ENCODE data around the gene SALL3.

Gene SALL3

GRCh38 chr18:78994000-78994399, 14.4 kb downstream of the SALL3 start:
- H3K27ac ChIP-seq = no peak overlapping the region
- no peak overlapping the region for H3K4me2 ChIP-seq (ENCODE audit: low read length)
- H3K36me3 ChIP-seq (ENCODE audit: control insufficient read depth, insufficient read depth, low read length) = no peaks in the 10 kb centered on the region
- no peaks in the 10 kb centered on the region for H3K27me3 ChIP-seq (ENCODE audit: control insufficient read depth, insufficient read depth, low read length)
- H2AFZ ChIP-seq = no peak overlapping the region
- no peaks in the 10 kb centered on the region for H3K9me3 ChIP-seq (ENCODE audit: control insufficient read depth, low read length)
- H3K4me3 ChIP-seq (ENCODE audit: low read depth, low read length) = no peak overlapping the region
- no peak overlapping the region for H3K9ac ChIP-seq
- no peaks in the 10 kb centered on the region for H3K79me2 ChIP-seq
- TF ChIP-seq, protein P1, sequence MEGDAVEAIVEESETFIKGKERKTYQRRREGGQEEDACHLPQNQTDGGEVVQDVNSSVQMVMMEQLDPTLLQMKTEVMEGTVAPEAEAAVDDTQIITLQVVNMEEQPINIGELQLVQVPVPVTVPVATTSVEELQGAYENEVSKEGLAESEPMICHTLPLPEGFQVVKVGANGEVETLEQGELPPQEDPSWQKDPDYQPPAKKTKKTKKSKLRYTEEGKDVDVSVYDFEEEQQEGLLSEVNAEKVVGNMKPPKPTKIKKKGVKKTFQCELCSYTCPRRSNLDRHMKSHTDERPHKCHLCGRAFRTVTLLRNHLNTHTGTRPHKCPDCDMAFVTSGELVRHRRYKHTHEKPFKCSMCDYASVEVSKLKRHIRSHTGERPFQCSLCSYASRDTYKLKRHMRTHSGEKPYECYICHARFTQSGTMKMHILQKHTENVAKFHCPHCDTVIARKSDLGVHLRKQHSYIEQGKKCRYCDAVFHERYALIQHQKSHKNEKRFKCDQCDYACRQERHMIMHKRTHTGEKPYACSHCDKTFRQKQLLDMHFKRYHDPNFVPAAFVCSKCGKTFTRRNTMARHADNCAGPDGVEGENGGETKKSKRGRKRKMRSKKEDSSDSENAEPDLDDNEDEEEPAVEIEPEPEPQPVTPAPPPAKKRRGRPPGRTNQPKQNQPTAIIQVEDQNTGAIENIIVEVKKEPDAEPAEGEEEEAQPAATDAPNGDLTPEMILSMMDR (IDR thresholded peaks at IDR 0.05) = no peak
- no peaks in the 10 kb centered on the region for H3K4me1 ChIP-seq

GRCh38 chr18:78994531-78994930, 14.9 kb downstream of the SALL3 start:
- no peaks in the 10 kb centered on the region for H3K4me1 ChIP-seq
- no peaks in the 10 kb centered on the region for H3K27me3 ChIP-seq (ENCODE audit: control insufficient read depth, insufficient read depth, low read length)
- no peaks in the 10 kb centered on the region for H3K9me3 ChIP-seq (ENCODE audit: control insufficient read depth, low read length)
- H3K36me3 ChIP-seq (ENCODE audit: control insufficient read depth, insufficient read depth, low read length) = no peaks in the 10 kb centered on the region
- H3K9ac ChIP-seq = no peak overlapping the region
- H3K4me3 ChIP-seq (ENCODE audit: low read depth, low read length) = no peak overlapping the region
- TF ChIP-seq, protein P1 (IDR thresholded peaks at IDR 0.05) = no peak
- no peaks in the 10 kb centered on the region for H3K79me2 ChIP-seq
- H2AFZ ChIP-seq = no peak overlapping the region
- H3K27ac ChIP-seq = no peak overlapping the region
- no peak overlapping the region for H3K4me2 ChIP-seq (ENCODE audit: low read length)

DNA sequence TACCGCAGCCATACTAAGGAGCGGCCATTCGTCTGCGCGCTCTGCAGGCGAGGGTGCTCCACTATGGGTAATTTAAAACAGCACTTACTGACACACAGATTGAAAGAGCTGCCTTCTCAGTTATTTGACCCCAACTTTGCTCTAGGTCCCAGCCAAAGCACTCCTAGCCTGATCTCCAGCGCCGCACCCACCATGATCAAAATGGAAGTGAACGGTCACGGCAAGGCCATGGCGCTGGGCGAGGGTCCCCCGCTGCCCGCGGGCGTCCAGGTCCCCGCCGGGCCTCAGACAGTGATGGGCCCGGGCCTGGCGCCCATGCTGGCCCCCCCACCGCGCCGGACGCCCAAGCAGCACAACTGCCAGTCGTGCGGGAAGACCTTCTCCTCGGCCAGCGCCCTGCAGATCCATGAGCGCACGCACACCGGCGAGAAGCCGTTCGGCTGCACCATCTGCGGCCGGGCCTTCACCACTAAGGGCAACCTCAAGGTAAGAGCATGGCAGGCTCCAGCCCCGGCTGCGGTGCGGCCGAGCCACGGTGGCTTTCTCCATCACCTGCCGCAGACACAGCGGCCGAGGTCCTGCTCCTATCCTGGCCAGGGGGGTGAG, 15.5 kb downstream of the SALL3 start:
- Histone ChIP-seq H3K4me3 (ENCODE audit: low read depth, low read length) (no peak overlapping the region), H2AFZ (no peak overlapping the region), H3K79me2 (no peaks in the 10 kb centered on the region), H3K9me3 (ENCODE audit: control insufficient read depth, low read length) (no peaks in the 10 kb centered on the region), H3K27ac (no peak overlapping the region), H3K4me2 (ENCODE audit: low read length) (no peak overlapping the region), H3K9ac (no peak overlapping the region), H3K36me3 (ENCODE audit: control insufficient read depth, insufficient read depth, low read length) (no peaks in the 10 kb centered on the region), H3K4me1 (no peaks in the 10 kb centered on the region), H3K27me3 (ENCODE audit: control insufficient read depth, insufficient read depth, low read length) (no peaks in the 10 kb centered on the region)
- TF ChIP-seq, protein P1 (IDR thresholded peaks at IDR 0.05) = no peak

DNA sequence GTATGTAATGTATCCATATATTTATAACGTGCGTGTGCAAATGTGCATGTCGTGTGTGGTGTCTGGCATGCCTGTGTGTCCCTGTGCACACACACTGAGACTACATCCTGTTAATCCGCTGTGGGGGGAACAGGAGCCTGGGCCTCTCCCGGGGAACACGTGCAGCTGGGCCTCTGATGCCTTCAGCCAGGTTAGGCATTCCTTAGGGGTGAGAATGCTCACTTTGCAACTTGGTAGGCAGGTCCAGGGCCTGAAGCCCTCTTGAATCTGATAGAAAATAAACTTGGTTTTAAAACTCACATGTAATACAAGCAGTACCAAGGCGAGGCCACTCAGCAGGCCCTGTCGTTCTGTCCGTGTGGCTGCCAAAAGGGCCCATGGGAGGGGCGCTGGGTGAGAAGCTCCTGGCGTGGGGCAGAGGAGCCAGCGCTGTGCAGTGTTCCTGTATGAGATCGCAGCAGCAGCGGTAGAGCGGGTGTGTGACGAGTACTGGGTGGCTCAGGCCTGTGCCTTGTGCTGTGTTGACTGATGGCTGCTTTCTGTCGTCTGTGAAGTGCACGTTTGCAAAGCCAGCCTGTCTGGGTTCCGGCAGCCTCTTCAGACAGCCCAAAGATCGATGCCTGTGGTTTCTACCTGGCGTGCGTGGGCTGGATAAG, 16.2 kb downstream of the SALL3 start:
- no peaks in the 10 kb centered on the region for H3K4me1 ChIP-seq
- no peak overlapping the region for H3K27ac ChIP-seq
- no peaks in the 10 kb centered on the region for H3K79me2 ChIP-seq
- no peaks in the 10 kb centered on the region for H3K27me3 ChIP-seq (ENCODE audit: control insufficient read depth, insufficient read depth, low read length)
- H3K9ac ChIP-seq = no peak overlapping the region
- TF ChIP-seq, protein P1 (IDR thresholded peaks at IDR 0.05) = no peak
- H3K4me2 ChIP-seq (ENCODE audit: low read length) = no peak overlapping the region
- H3K9me3 ChIP-seq (ENCODE audit: control insufficient read depth, low read length) = no peaks in the 10 kb centered on the region
- no peak overlapping the region for H2AFZ ChIP-seq
- no peak overlapping the region for H3K4me3 ChIP-seq (ENCODE audit: low read depth, low read length)
- H3K36me3 ChIP-seq (ENCODE audit: control insufficient read depth, insufficient read depth, low read length) = no peaks in the 10 kb centered on the region
